Tibial nerve (tissue), 4 donors: ENCODE data around the gene ASIC1.

Source experiments
- CTCF ChIP-seq, 5 experiments: fragments of 200-600 bp in 3 of 5; fragments of 450-650 bp in 2 of 5; sonication (generic) in 3 of 5; IDR thresholded peaks; one replicate each; pipeline ENCODE4 v1.5.1; 2016 to 2019; ENCODE audit warnings: antibody characterized with exemption in 5 of 5, mild to moderate bottlenecking in 3 of 5, moderate library complexity in 2 of 5
- EP300 ChIP-seq, 2 donors: sonication (generic); formaldehyde crosslinking; IDR thresholded peaks; one replicate each; pipeline ENCODE4 v1.6.1; 2017; ENCODE audit warnings: antibody characterized with exemption in 2 of 2, mild to moderate bottlenecking in 1 of 2

- TF ChIP-seq EP300 (IDR thresholded peaks at IDR 0.05), result no peak
- TF ChIP-seq CTCF (IDR thresholded peaks at IDR 0.05), result no peak
These were observed 59.7 kb downstream of the ASIC1 start for GRCh38 chr12:50117057-50117622.
